Adrenal gland (tissue), 5 donors: Measurements from ENCODE around the gene HBS1L.

ENCODE experiments used
- CTCF ChIP-seq, 6 experiments: fragments of 450-650 bp in 4 of 6; fragments of 200-600 bp in 2 of 6; sonication (generic) in 1 of 6; IDR thresholded peaks; 1 replicate in 5 of 6; 2 replicates in 1 of 6; pipeline versions ENCODE4 v1.5.1 to v1.8.0; 2016 to 2021; ENCODE audit warnings: antibody characterized with exemption in 6 of 6, mild to moderate bottlenecking in 2 of 6, moderate library complexity in 1 of 6
- POLR2A ChIP-seq, 2 donors: fragments of 450-650 bp; IDR thresholded peaks; one replicate each; pipeline ENCODE4 v1.6.1; 2017; ENCODE audit warnings: antibody characterized with exemption in 2 of 2, mild to moderate bottlenecking in 2 of 2, moderate library complexity in 1 of 2
- donor health status: DM: no; HTN: no; CAD: no.

- TF ChIP-seq POLR2A (IDR thresholded peaks at IDR 0.05) (no peak), CTCF (IDR thresholded peaks at IDR 0.05) (no peak)
Observed at GRCh38 chr6:135062735-135063134, 8.1 kb upstream of the HBS1L start.
